ENCODE data around the gene ADGRL2. TPM values are rescaled to one million over a fixed set of nuclear protein-coding genes. Genes with fewer than 3 reads are reported as not detected.

Gene ADGRL2
- total and polyA plus RNA-seq, 2 donors (not counting 3 experiments of a cell fraction or from before 2014, with no cell fraction given) = 32.7 to 46.1 TPM

GRCh38 chr1:81832573-81832972 lies 31.8 kb downstream of the ADGRL2 start:
- Histone ChIP-seq H3K27me3 (ENCODE audit: control insufficient read depth in 2 of 2, insufficient read depth in 2 of 2, low read length in 2 of 2) (no peaks in the 10 kb centered on the region), H4K20me1 (replicated peaks; ENCODE audit: control insufficient read depth, extremely low read depth, insufficient read depth, low read length) (peaks cover 3% of the 10 kb centered on the region), H3K4me3 (replicated peaks in 1 of 3; ENCODE audit: insufficient read depth in 1 of 3, low read depth in 1 of 3, low read length in 3 of 3) (no peak overlapping the region), H2AFZ (ENCODE audit: low read depth, low read length) (no peak overlapping the region), H3K4me1 (ENCODE audit: control insufficient read depth, extremely low read depth, insufficient read depth, low read length) (peaks cover 15% of the 10 kb centered on the region), H3K36me3 (ENCODE audit: control insufficient read depth in 2 of 2, extremely low read depth in 1 of 2, insufficient read depth in 2 of 2, low read length in 2 of 2) (no peaks in the 10 kb centered on the region), H3K79me2 (ENCODE audit: control insufficient read depth, insufficient read depth, low read length) (no peaks in the 10 kb centered on the region), H3K27ac (ENCODE audit: insufficient read depth, low read depth, low read length) (no peak overlapping the region), H3K4me2 (ENCODE audit: insufficient read depth, low read length) (no peak overlapping the region), H3K9ac (replicated peaks; ENCODE audit: extremely low read depth, insufficient read depth, low read length) (no peak overlapping the region), H3K9me1 (replicated peaks; ENCODE audit: control insufficient read depth, extremely low read depth, insufficient read depth, low read length) (no peaks in the 10 kb centered on the region), H3K9me3 (replicated peaks; ENCODE audit: control insufficient read depth, insufficient read depth, low read length) (no peaks in the 10 kb centered on the region)
- dilution Hi-C loops (cut with MboI; ENCODE audit: extremely low pct_ligation_motif_present, low sequenced_read_pairs) (no loop called here), intact Hi-C loops (cut with micrococcal nuclease) (no loop called here)
- ChIA-PET CTCF (interaction anchor here (0.9 to 1.4 kb wide), 5 partner anchors 16 to 283 kb away, joined by 3 to 5 read pairs (median 3); no protein-coding TSS in a partner anchor), POLR2A (no interaction called here)
- no TSS peak for BruUV-seq (replicated peaks)
- no peak for DNase-seq (ENCODE audit: low read depth, low spot score)
- no peak for FAIRE-seq
- TF ChIP-seq JUN (IDR thresholded peaks at IDR 0.05; ENCODE audit: borderline replicate concordance, insufficient read depth, insufficient read length, low read depth) (no peak), POLR2A (IDR thresholded peaks at IDR 0.05; ENCODE audit: low read depth, low read length) (no peak), MAX (IDR thresholded peaks at IDR 0.05; ENCODE audit: insufficient read depth, insufficient read length) (no peak), FOS (IDR thresholded peaks at IDR 0.05; ENCODE audit: borderline replicate concordance, insufficient read depth, low read length) (no peak), EZH2 (IDR thresholded peaks at IDR 0.05; ENCODE audit: borderline replicate concordance, low read depth, low read length, severe bottlenecking) (no peak), CTCF (IDR thresholded peaks at IDR 0.05; ENCODE audit: extremely low read depth in 1 of 2, insufficient read depth in 1 of 2, low read depth in 1 of 2, low read length in 2 of 2) (no peak), GATA2 (IDR thresholded peaks at IDR 0.05; ENCODE audit: insufficient read depth, insufficient read length, low read depth, low read length) (no peak), MYC (IDR thresholded peaks at IDR 0.05; ENCODE audit: low read depth, low read length) (no peak), POLR2AphosphoS5 (IDR thresholded peaks at IDR 0.05; ENCODE audit: insufficient read depth, low read depth, low read length) (no peak)
